Omental fat pad (tissue), 4 donors: Measurements from ENCODE around the gene RNU1-3. TPM values are rescaled to one million over a fixed set of nuclear protein-coding genes. Genes with fewer than 3 reads are reported as not detected.
"Not testable (repeated sequence)": the region's sequence is repeated elsewhere in the genome, so short reads cannot be mapped to it uniquely, and the experiment has no call there.

Source experiments
- ATAC-seq: fragments of 150-250 bp; one replicate; pipeline ENCODE4 v1.9.1; 2016; ENCODE audit warnings: mild to moderate bottlenecking, moderate library complexity; ENCODE audit not compliant: low FRiP score
- DNase-seq: peaks from one replicate; pipeline ENCODE4 v3.0.0-alpha.2; 2019; ENCODE audit warnings: low spot score
- CTCF ChIP-seq, 3 donors: fragments of 450-650 bp; IDR thresholded peaks; one replicate each; pipeline ENCODE4 v1.5.1; 2016 to 2017; ENCODE audit warnings: antibody characterized with exemption in 3 of 3, mild to moderate bottlenecking in 3 of 3, moderate library complexity in 2 of 3
- total RNA-seq, 4 donors: library from RNA; depleted of rRNA; stranded (reverse); fragments of >200 nt; gene quantifications; one replicate each; pipeline ENCODE4 v1.1.0, GENCODE V29; 2016

RNU1-3 gene
- total RNA-seq, 4 donors from 2014 or later: under 0.01 TPM

GRCh38 chr1:16631248-16632043, 35.3 kb downstream of the RNU1-3 start:
- no peak for ATAC-seq
- DNase-seq: peak; percentile 24
- no peak for TF ChIP-seq CTCF (IDR thresholded peaks at IDR 0.05)

DNA sequence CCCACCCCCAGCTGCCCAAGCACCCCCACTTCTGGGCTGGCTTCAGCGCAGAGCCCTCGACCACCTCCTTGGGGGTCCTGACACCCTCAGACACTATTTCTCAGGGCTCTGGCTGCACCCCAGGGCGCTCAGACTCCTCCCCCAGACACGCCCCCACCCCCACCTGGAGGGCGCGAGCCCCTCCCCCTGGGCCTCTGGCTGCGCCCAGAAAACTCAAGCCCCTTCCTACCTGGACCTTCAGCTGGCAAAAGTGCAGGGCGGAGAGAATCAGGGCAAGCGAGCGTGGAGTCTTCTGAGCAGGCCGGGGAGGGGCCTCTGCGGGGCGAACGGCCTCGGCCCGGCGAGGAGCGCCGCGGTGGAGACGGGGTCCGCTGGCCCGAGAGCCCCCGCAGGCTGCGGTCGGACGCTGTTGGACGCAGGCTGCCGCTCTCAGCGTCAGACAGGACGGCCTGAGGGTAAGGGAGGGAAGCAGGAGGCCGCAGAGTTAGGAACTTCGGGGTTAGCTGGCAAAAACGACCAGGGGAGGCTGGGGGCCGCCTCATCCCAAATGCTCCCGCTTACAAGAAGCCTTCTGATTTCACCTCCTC, 36.0 kb downstream of the RNU1-3 start:
- ATAC-seq (peak; percentile 0), DNase-seq (no peak)
- TF ChIP-seq CTCF (IDR thresholded peaks at IDR 0.05): peak in 1 of 3 donors; percentile 43

DNA sequence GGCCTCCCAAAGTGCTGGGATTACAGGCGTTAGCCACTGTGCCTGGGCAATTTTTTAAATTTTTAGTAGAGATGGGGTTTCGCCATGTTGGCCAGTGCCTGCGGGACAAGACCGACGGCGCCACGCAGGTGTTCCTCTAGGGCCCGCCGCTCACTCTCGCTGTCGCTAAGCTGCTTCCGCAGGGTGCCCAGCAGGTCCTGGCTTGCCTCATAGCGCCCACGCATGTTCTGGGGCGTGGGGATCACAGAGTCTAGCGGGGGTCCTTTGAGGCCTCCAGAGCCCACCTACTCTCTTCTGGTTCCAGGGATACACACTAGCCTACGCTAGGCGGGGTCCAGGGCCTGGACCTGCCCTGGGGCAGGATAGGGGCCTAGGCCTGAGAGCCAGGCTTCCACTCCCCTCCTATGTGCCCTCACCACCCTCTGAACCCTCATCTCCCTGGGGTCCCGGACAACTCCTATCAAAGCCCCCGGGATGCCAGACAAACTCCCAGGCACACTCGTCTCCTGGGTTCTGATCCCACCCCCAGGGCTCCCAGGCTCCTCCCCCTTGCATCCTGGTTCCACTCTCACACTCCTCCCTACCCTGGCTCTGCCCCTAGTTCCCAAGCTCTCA, 36.7 kb downstream of the RNU1-3 start:
- DNase-seq: peak; percentile 18
- ATAC-seq: not testable (repeated sequence)

- ATAC-seq (no peak), DNase-seq (peak; percentile 26)
- no peak for TF ChIP-seq CTCF (IDR thresholded peaks at IDR 0.05)
These were observed 38.2 kb downstream of the RNU1-3 start for GRCh38 chr1:16628361-16629111.

- DNase-seq, ATAC-seq: not testable (repeated sequence)
These were observed 40.3 kb downstream of the RNU1-3 start for GRCh38 chr1:16626409-16626983.

- DNase-seq: peak; percentile 23
- no peak for ATAC-seq
- no peak for TF ChIP-seq CTCF (IDR thresholded peaks at IDR 0.05)
These were observed 41.0 kb downstream of the RNU1-3 start for GRCh38 chr1:16625497-16626408.

GRCh38 chr1:16623812-16624719, 42.7 kb downstream of the RNU1-3 start:
- DNase-seq: peak; percentile 34
- ATAC-seq: not testable (repeated sequence)

DNA sequence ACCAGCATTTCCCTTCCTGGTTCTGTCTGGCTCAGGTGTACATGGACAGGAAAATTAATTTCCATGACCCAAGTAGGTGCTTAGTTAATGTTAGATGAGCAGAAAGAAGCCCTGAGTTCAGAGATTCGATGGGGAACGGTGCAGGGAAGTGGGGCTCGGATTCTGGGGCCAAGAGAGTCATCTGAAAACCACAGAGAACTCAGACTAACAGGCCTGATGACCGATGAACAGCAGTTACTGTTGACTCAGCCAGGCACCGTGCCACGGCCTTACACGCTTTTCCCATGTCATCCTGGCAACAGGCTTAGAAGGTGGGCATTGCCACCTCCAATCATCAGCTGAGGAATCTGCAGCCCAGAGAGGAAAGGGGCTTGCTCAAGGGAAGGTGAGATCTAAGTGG, 43.4 kb downstream of the RNU1-3 start:
- not testable (repeated sequence) for ATAC-seq
- peak; percentile 23 for DNase-seq

- ATAC-seq: not testable (repeated sequence)
- DNase-seq: peak; percentile 23
These were observed 45.0 kb downstream of the RNU1-3 start for GRCh38 chr1:16621681-16622315.
